ENCODE data around the gene PPP1R12C.

PPP1R12C gene

DNA sequence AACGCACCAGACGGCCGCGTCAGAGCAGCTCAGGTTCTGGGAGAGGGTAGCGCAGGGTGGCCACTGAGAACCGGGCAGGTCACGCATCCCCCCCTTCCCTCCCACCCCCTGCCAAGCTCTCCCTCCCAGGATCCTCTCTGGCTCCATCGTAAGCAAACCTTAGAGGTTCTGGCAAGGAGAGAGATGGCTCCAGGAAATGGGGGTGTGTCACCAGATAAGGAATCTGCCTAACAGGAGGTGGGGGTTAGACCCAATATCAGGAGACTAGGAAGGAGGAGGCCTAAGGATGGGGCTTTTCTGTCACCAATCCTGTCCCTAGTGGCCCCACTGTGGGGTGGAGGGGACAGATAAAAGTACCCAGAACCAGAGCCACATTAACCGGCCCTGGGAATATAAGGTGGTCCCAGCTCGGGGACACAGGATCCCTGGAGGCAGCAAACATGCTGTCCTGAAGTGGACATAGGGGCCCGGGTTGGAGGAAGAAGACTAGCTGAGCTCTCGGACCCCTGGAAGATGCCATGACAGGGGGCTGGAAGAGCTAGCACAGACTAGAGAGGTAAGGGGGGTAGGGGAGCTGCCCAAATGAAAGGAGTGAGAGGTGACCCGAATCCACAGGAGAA is 1.9 kb downstream of the PPP1R12C start:
- peak overlapping the region; percentile 77 for H3K4me3 ChIP-seq (ENCODE audit: low read depth, low read length)
- DNase-seq (ENCODE audit: low read depth), result no peak
- TF ChIP-seq, protein P1, sequence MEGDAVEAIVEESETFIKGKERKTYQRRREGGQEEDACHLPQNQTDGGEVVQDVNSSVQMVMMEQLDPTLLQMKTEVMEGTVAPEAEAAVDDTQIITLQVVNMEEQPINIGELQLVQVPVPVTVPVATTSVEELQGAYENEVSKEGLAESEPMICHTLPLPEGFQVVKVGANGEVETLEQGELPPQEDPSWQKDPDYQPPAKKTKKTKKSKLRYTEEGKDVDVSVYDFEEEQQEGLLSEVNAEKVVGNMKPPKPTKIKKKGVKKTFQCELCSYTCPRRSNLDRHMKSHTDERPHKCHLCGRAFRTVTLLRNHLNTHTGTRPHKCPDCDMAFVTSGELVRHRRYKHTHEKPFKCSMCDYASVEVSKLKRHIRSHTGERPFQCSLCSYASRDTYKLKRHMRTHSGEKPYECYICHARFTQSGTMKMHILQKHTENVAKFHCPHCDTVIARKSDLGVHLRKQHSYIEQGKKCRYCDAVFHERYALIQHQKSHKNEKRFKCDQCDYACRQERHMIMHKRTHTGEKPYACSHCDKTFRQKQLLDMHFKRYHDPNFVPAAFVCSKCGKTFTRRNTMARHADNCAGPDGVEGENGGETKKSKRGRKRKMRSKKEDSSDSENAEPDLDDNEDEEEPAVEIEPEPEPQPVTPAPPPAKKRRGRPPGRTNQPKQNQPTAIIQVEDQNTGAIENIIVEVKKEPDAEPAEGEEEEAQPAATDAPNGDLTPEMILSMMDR (IDR thresholded peaks at IDR 0.05; ENCODE audit: low read depth, low read length, missing control alignments), result no peak

DNA sequence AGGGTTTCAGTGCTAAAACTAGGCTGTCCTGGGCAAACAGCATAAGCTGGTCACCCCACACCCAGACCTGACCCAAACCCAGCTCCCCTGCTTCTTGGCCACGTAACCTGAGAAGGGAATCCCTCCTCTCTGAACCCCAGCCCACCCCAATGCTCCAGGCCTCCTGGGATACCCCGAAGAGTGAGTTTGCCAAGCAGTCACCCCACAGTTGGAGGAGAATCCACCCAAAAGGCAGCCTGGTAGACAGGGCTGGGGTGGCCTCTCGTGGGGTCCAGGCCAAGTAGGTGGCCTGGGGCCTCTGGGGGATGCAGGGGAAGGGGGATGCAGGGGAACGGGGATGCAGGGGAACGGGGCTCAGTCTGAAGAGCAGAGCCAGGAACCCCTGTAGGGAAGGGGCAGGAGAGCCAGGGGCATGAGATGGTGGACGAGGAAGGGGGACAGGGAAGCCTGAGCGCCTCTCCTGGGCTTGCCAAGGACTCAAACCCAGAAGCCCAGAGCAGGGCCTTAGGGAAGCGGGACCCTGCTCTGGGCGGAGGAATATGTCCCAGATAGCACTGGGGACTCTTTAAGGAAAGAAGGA is 2.8 kb downstream of the PPP1R12C start:
- no peak overlapping the region for H3K4me3 ChIP-seq (ENCODE audit: low read depth, low read length)
- TF ChIP-seq, protein P1 (IDR thresholded peaks at IDR 0.05; ENCODE audit: low read depth, low read length, missing control alignments), result no peak

DNA sequence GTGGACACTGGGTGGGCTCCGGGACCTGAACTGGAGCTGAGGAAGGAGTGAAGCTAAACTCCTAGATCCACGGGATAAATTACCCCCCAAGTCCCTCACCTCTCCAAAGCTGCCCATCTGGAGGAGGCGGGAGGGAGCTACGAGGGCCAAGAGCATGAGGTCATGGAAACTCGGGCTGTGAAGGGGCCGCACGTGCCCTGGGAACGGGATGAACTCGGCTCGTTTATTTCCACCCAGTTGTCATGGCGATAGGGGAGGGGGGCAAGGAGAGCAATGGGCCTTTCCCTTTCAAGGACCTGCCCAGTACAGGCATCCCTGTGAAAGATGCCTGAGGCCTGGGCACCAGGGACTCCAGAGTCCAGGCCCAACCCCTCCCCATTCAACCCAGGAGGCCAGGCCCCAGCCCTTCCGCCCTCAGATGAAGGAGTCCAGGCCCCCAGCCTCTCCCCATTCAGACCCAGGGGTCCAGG is 3.8 kb downstream of the PPP1R12C start:
- no peak for DNase-seq (ENCODE audit: low read depth)
- no peak overlapping the region for H3K4me3 ChIP-seq (ENCODE audit: low read depth, low read length)
- TF ChIP-seq, protein P1 (IDR thresholded peaks at IDR 0.05; ENCODE audit: low read depth, low read length, missing control alignments), result no peak

More for the DNA sequence above, 2.8 kb downstream of the PPP1R12C start:
- no peak for DNase-seq (ENCODE audit: low read depth)

DNA sequence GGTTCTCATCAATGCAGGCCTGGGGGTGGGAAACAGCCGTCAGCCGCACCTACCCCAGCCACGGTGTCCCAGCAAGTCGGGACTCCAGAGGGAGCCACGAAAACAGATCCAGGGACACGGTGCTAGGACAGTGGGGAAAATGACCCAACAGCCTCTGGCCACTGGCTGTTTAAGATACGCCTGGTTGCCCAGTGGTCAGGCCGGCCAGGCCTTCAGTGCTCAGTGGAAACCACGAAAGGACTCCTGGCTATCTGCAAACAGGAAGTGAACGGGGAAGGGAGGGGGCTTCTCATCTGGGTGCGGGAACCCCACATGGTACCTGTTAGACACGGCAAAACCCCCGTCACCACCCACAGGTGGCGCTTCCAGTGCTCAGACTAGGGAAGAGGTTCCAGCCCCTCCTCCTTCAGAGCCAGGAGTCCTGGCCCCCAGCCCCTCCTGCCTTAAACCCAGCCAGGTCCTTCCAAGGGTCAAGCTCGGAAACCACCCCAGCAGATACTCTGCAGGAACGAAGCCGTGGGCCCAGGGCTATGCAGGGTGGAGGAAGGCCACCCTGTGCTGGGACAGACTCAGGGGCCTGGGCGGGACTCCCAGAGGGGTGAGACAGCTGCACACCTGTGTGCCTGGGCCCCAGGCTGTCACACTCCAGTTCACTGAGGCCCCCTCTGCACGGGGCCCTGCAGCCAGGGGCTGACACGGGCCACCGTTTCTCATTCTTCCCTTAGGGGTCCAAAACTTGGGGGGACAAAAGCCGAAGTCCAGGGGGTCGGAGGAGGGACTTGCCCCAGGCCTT is 4.5 kb downstream of the PPP1R12C start:
- no peak overlapping the region for H3K4me3 ChIP-seq (ENCODE audit: low read depth, low read length)
- TF ChIP-seq, protein P1 (IDR thresholded peaks at IDR 0.05; ENCODE audit: low read depth, low read length, missing control alignments), result peak; percentile 34
- DNase-seq (ENCODE audit: low read depth), result no peak

DNA sequence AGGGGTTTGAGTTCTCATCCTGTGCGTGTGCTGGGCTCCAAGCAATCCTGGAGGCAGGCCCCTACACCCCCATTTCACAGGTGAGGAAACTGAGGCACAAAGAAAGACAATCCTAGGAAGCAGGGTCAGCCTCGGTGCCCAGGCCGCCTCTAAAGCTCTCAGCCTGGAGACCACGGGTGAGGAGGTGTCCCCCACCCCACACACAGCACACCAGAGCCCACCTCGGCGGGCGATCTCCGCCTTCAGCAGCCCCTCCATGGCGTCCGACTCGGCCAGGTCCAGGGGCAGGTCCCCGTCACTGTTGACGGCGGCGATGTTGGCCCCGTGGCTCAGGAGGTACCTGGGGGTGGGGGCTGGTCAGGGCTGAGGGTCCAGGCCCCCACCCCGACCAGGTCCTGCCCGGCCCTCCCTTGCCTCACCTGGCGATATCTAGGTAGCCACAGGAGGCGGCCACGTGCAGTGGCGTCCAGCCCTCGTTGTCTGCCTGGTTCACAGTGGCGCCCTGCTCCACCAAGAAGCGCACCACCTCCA is 5.1 kb downstream of the PPP1R12C start:
- DNase-seq (ENCODE audit: low read depth), result no peak
- H3K4me3 ChIP-seq (ENCODE audit: low read depth, low read length), result no peak overlapping the region
- TF ChIP-seq, protein P1 (IDR thresholded peaks at IDR 0.05; ENCODE audit: low read depth, low read length, missing control alignments), result no peak

DNA sequence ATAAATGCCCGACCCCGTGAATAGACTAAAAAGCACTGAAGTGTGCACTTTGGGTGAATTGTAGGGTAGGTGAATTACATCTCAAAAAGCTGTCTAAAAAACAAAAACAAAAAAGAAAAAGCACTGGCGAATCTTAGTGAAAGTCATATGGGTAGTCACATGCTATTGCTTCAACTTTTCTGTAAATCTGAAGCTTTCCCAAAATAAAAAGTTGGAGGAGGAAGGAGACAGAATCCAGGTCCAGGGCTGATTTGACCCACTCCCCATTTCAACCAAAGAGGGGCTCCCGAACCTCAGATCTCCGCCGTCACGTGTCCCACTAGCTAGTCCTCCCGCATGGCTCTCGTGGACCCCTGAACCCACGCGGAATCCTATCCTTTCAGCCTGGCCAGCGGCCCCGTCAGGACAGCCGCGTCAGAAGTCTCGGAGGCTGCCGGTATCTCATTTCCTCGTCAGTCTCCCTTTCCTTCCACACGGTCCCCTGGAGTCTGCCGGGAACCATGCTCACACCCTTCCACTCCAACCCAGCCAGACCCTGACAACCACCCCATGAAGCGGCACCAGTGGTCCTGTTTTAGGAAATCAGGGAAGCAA is 6.1 kb downstream of the PPP1R12C start:
- TF ChIP-seq, protein P1 (IDR thresholded peaks at IDR 0.05; ENCODE audit: low read depth, low read length, missing control alignments), result no peak
- no peak overlapping the region for H3K4me3 ChIP-seq (ENCODE audit: low read depth, low read length)
- DNase-seq (ENCODE audit: low read depth), result no peak
